ENCODE results near the gene KL.
A peak's percentile ranks its signal among the peaks of the same experiment; 100 is the strongest.

The KL gene

DNA sequence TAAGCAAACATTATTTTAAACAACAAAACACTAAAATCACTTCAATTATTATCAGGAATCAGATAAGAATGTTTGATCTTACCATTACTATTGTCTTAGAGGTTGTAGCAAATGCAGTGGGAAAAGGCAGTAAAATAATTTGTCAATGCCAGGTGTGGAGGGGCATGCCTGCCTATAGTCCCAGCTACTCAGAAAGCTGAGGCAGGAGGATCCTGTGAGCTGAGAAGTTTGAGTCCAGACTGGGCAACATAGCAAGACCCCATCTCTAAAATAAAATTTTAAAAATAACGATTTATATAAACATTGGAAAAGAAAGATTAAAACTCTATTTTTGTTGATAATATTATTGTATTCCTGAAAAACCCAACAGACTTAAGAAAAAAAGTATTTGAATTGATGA, 66.8 kb downstream of the KL start:
- DNase-seq (ENCODE audit: low spot score) = no peak

- peak; percentile 44 for DNase-seq (ENCODE audit: low spot score)
Measured at GRCh38 chr13:33087091-33087490, 70.9 kb downstream of the KL start.

- peak; percentile 50 for DNase-seq (ENCODE audit: low spot score)
Measured at GRCh38 chr13:33087790-33088189, 71.6 kb downstream of the KL start.

GRCh38 chr13:33089311-33089710, 73.1 kb downstream of the KL start:
- DNase-seq (ENCODE audit: low spot score) = no peak

DNA sequence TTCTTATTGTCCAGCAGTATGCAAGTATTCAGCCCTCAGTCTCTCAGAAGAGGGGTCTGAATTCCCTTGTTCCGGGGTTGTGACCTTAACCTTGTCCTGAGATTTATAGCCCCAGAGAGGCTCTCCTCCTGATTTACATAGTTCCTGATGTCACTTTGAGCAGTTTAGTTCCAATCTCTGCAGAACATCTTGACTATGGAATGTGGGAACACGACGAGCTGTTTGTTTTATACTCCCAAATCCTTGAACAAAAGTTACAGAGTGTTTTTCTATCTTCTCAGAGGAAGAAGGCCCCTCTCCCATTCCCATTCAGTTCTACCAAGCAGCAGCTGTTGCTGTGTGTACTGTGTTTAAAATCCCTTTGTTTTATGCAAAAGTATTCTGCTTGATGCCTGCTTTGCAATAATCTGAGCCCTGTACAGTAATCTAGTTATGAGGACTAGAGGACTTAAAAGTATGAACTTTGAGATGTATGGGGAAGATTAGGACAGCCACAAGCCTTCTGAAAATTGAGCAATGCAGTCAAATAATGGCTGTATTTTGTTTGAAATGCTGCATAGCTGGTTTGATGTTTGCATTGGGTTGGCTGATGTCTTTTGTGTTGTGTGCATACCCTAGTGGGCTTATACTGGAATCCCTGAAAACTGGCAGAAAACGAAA, 74.7 kb downstream of the KL start:
- DNase-seq (ENCODE audit: low spot score) = no peak

DNA sequence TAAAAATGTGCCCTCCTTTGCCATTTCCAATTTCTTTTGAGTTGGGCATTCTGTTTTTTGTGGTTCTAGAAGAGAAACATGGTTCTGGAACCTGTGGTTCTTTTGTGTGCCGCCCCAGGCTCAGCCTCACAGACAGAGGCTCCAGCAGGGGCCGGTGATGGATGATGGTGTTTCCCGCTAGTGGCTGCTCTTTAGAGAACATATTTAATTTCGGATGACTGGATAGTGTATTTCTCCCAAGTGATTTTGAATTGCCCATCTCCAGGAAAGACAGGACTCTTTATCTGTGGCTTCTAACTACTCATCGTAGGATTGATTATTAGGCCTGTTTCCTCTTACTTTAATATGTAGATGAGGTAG, 75.2 kb downstream of the KL start:
- DNase-seq (ENCODE audit: low spot score) = no peak

GRCh38 chr13:33092073-33092987, 76.1 kb downstream of the KL start:
- DNase-seq (ENCODE audit: low spot score) = no peak

- DNase-seq (ENCODE audit: low spot score) = no peak
Measured at GRCh38 chr13:33096886-33097605, 80.8 kb downstream of the KL start.

DNA sequence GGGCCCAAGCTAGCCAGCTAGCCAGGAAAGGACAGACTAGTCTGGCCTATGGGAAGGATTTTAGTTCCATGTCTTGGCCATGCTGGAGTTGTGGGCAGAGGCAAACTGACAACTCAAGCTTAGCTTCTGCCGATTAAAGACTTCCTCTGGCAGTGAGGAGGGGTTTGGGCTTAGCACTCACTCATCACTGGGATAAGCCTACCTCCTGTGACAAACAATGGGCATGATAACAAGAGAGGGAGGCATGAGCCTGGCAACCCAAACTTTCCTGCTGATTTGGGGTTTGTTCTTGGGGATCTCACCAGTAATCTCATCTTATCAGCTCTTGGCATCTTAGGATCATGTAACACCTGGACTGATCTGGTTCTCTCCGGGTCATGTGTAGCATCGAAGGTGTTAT, 83.6 kb downstream of the KL start:
- no peak for DNase-seq (ENCODE audit: low spot score)

DNA sequence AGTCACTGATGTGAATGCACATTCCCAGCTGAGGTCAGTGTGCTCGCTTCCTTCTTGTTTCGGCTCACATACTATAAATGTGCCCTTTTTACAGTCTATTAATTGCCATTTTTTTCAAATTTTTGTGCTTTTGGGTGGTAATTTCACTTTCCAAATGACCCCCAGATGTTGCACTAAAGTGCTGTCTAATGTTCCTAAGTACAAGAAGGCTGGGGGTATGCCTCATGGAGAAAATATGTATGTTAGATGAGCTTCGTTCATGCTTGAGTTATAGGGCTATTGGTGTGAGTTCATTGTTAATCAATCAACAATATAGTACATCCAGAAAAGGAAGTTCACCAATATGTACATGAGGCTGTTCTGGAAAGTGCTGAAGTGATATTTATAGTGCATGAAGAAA, 84.7 kb downstream of the KL start:
- DNase-seq (ENCODE audit: low spot score) = no peak

DNA sequence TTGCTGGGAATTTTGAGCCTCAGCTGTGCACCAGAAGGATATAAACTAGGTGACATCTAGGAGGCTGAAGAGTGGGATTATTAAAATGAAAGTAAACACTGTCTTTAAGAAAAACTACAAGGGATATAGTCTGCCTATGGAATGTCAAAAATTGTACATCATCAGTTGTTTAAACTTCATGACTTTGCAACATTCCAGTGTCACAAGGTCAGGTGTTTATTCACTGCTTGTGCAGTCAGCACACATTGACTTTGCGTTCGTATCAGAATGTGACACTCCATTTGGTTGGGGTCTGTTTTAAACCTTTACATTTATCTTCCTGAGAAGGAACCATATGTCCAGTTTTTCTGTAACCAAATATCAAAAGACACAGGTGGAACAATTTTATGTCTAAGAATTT, 85.6 kb downstream of the KL start:
- DNase-seq (ENCODE audit: low spot score) = no peak

DNA sequence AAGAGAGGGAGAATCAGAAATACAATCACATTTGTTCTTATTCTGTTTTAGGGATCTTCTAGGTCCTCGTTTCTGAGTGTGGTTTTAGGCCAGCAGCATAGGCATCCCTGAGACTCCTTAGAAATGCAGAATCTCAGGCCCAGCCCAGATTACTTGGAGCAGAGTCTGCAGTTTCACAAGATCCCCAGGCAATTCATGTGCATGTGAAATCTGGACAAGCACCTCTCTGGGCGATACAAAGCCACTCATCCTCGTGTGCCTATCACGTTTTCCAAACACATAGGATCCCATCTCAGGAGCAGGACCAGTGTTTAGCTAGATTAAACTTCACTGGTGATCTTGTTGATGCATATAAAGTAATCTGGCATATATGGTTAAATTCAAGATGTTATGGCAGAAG, 87.2 kb downstream of the KL start:
- DNase-seq (ENCODE audit: low spot score) = no peak

GRCh38 chr13:33105387-33106005, 89.3 kb downstream of the KL start:
- no peak for DNase-seq (ENCODE audit: low spot score)

- DNase-seq (ENCODE audit: low spot score) = no peak
Measured at GRCh38 chr13:33106656-33107360, 90.6 kb downstream of the KL start.

DNA sequence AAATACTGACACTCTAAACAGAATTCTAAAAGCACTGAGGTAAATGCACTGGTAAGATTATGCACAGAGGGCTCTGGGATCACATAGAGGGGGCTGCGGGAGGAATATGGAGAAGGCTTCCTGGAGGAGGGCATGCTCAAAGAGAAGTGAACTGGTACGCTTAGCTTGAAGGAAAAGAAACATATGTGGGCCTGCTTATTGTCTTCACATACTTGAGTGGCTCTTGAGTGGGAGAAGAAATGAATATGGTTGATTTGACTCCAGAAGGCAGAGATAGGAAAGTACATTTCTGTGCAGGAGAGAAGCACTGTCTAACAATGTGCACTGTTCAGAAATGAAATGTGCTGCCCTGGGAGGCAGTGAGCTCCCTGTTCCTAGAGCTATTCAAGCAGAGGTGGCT, 91.1 kb downstream of the KL start:
- DNase-seq (ENCODE audit: low spot score) = no peak

DNA sequence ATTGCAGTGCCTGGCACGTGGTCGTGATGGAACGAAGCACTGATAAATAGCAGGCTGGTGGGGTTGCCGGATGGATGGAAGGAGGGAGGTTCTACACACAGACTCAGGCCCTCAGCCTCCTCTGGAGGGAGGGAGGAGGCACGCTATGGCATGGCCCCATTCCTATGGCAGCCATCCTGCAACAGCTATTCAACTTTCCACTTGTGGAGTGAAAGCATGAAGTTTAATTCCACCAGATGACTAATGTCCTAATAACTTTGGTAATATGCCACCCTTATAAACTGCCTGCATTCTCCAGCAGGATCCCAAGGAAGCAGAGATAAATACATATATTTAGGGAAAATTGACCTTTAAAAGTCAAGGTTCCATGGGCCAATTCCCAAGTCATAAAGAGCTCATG, 92.4 kb downstream of the KL start:
- DNase-seq (ENCODE audit: low spot score) = no peak

DNA sequence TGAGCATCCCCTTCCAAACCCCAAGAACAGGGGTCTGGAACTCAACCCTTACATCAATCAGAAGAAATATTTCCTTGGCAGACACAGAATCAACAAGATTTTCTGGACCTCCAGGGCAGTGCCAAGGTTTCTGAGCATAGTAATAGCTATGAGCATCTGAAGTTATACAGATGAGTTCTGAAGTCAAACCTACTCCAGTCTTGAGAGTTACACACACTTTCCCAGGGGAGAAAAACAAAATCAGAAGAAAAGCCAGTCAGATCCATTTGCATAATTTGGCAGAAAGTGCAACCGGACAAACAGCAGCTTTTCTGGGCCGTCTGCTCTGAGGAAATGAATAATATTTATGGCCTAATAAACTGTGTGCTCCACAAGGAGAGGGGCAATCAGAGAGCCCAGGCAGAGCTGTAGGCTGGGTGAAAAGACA, 93.1 kb downstream of the KL start:
- DNase-seq (ENCODE audit: low spot score) = no peak

DNA sequence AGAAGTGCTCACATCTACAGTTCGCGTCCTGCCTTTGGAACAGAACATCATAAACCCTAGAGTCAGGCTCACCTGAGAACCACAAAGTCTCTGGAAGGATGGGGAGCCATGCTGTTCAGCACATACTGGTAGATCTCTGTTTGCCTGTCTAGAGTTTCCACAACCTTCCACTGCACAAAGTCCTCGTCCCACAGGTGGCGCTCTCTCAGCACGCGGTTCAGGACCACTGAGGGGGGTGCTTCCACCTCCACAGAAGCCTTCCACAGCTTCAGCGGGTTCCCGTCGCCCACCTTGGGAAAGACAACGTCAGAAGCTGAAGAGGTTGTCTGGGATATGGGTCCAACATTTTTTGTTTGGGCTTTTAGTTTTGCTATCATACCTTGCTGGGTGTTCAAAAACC, 93.6 kb downstream of the KL start:
- DNase-seq (ENCODE audit: low spot score) = no peak

DNA sequence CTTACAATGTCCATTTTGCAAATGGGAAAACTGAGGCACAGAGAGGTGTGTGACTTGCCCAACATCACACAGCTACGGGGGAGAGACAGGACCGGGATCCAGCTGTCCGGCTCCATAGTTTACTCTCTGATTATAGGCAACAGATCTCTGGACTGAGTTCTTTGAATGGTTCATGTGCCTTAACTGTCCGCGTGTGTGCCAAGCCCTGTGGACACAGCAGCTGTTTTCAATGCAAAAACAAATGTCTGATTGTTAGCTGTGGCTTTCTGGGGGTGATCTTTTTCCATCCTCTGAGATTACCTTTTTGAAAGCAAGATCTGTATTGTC, 94.1 kb downstream of the KL start:
- no peak for DNase-seq (ENCODE audit: low spot score)

DNA sequence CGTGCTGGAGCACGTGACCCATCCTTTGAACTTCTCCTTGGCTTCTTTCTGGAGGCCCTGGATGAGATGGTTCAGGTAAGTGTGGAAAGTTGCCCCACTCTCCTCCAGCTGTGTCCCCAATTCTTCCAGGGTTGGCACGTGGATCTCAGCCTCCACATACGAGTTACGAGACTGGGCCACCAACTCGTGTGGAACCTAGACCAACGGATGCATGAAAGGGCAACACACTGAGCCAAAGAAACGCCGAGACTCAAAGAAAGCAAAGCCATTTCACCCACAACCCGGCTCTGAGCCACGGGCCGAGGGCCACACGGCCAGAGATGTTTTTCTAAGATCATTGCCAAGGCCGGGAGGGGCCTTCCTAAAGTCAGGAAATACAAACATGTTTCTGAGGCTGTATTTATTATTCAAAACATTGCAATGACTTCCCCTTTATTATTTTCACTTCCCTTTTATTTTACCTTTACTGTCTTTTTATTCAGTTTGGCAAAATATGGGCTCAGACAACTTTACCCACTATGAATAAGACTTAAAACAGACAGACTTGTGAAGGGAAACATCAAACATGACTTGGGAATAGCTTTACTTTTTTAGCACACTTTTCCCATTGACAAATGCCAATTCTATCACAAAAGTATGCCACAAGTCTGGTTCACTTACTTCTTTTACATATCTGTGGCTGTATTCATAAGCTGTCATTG, 94.6 kb downstream of the KL start:
- no peak for DNase-seq (ENCODE audit: low spot score)

DNA sequence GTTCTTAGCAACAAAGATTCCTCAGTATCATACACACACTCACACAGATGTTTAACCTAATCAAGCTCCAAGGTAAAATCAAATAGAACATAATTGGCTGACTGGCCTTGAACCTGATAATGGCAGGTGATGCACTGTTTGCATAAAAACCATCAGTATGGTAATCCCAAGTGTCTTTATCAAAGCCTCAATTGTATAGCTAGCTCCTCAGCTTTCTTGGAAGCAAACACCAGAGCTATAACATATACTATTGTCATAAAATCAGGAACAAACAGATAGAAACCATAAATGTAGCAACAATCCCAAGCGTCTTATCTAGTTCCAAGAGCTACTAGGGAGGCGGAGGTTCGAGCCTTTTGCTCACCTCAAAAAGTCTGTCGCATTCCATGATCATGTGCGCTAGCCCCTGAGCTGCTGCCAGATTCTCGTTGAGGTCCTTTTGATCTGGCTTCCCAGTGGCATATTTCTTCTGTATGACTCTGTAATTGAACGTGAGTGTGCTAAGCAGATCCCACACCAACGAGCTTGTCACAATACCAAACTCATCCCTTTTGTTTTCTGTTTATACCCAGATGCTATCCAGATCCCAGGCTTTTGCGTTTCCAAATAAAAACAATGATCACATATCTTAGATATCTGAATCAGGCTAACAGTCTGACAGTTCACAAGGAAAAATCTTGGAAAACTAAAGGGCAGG, 95.3 kb downstream of the KL start:
- peak; percentile 62 for DNase-seq (ENCODE audit: low spot score)
